Measurements from ENCODE around the gene MST1. TPM values are rescaled to one million over a fixed set of nuclear protein-coding genes. Genes with fewer than 3 reads are reported as not detected.

The MST1 gene
- total RNA-seq, 1 experiment from 2014 or later, result 15.4 TPM

DNA sequence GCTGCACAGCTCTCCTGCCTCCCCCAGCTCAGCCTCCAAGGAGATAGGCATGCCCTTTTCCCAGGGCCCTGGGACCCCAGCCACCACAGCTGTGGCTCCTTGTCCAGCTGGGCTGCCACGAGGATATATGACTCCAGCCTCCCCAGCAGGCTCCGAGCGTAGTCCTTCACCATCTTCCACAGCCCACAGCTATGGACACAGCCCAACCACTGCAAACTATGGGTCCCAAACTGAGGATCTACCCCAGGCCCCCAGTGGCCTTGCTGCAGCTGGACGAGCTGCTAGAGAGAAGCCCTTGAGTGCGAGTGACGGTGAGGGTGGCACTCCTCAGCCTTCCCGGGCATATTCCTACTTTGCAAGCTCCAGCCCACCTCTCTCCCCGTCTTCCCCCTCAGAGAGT, 35.7 kb downstream of the MST1 start:
- ChIA-PET CTCF (no interaction called here), POLR2A (no interaction called here)
- H3K36me3 Mint-ChIP-seq (ENCODE audit: insufficient read depth, unreplicated experiment), result no peaks in the 10 kb centered on the region
- DNase-seq, result no peak
- H3K4me3 Mint-ChIP-seq (ENCODE audit: unreplicated experiment), result no peak overlapping the region
- BruUV-seq (replicated peaks), result no TSS peak
- Histone ChIP-seq H3K9me3 (no peaks in the 10 kb centered on the region), H3K4me1 (no peaks in the 10 kb centered on the region), H3K4me3 (ENCODE audit: low read depth, low read length) (no peak overlapping the region), H3K27me3 (replicated peaks; ENCODE audit: control insufficient read depth, insufficient read depth, low read length) (no peaks in the 10 kb centered on the region), H3K36me3 (ENCODE audit: control insufficient read depth, insufficient read depth, low read length) (no peaks in the 10 kb centered on the region)
- H3K4me1 Mint-ChIP-seq (ENCODE audit: low read depth, unreplicated experiment), result no peaks in the 10 kb centered on the region
- intact Hi-C loops (cut with micrococcal nuclease; ENCODE audit: unreplicated experiment), result no loop called here
- no peaks in the 10 kb centered on the region for H3K9me3 Mint-ChIP-seq (ENCODE audit: unreplicated experiment)
- H3K27ac Mint-ChIP-seq (ENCODE audit: unreplicated experiment), result no peak overlapping the region
- H3K27me3 Mint-ChIP-seq (ENCODE audit: insufficient read depth, unreplicated experiment), result no peaks in the 10 kb centered on the region
- TF ChIP-seq, protein P1, sequence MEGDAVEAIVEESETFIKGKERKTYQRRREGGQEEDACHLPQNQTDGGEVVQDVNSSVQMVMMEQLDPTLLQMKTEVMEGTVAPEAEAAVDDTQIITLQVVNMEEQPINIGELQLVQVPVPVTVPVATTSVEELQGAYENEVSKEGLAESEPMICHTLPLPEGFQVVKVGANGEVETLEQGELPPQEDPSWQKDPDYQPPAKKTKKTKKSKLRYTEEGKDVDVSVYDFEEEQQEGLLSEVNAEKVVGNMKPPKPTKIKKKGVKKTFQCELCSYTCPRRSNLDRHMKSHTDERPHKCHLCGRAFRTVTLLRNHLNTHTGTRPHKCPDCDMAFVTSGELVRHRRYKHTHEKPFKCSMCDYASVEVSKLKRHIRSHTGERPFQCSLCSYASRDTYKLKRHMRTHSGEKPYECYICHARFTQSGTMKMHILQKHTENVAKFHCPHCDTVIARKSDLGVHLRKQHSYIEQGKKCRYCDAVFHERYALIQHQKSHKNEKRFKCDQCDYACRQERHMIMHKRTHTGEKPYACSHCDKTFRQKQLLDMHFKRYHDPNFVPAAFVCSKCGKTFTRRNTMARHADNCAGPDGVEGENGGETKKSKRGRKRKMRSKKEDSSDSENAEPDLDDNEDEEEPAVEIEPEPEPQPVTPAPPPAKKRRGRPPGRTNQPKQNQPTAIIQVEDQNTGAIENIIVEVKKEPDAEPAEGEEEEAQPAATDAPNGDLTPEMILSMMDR (IDR thresholded peaks at IDR 0.05; ENCODE audit: insufficient read depth in 1 of 2, low read depth in 1 of 2, low read length in 1 of 2, severe bottlenecking in 1 of 2, unreplicated experiment in 1 of 2), result no peak

DNA sequence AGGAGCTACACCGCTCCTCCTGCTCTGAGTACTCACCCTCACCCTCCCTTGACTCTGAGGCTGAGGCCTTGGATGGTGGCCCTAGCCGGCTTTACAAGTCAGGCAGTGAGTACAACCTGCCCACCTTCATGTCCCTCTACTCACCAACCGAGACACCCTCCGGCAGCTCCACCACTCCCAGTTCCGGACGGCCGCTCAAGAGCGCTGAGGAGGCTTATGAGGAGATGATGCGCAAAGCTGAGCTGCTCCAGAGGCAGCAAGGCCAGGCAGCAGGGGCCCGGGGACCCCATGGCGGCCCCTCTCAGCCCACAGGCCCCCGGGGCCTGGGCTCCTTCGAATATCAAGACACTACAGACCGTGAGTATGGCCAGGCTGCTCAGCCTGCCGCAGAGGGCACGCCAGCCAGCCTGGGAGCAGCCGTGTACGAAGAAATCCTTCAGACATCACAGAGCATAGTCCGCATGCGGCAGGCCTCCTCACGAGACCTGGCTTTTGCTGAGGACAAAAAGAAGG, 36.3 kb downstream of the MST1 start:
- TF ChIP-seq, protein P1 (IDR thresholded peaks at IDR 0.05; ENCODE audit: insufficient read depth in 1 of 2, low read depth in 1 of 2, low read length in 1 of 2, severe bottlenecking in 1 of 2, unreplicated experiment in 1 of 2), result no peak
- Mint-ChIP-seq H3K4me3 (ENCODE audit: unreplicated experiment) (no peak overlapping the region), H3K27ac (ENCODE audit: unreplicated experiment) (no peak overlapping the region), H3K27me3 (ENCODE audit: insufficient read depth, unreplicated experiment) (no peaks in the 10 kb centered on the region), H3K4me1 (ENCODE audit: low read depth, unreplicated experiment) (no peaks in the 10 kb centered on the region), H3K9me3 (ENCODE audit: unreplicated experiment) (no peaks in the 10 kb centered on the region), H3K36me3 (ENCODE audit: insufficient read depth, unreplicated experiment) (no peaks in the 10 kb centered on the region)
- no peaks in the 10 kb centered on the region for H3K36me3 ChIP-seq (ENCODE audit: control insufficient read depth, insufficient read depth, low read length)
- no peak for DNase-seq
- POLR2A ChIA-PET, result no interaction called here
- no peaks in the 10 kb centered on the region for H3K9me3 ChIP-seq
- BruUV-seq (replicated peaks), result no TSS peak
- no peaks in the 10 kb centered on the region for H3K4me1 ChIP-seq
- intact Hi-C loops (cut with micrococcal nuclease; ENCODE audit: unreplicated experiment), result no loop called here
- no peaks in the 10 kb centered on the region for H3K27me3 ChIP-seq (replicated peaks; ENCODE audit: control insufficient read depth, insufficient read depth, low read length)
- H3K4me3 ChIP-seq (ENCODE audit: low read depth, low read length), result no peak overlapping the region
- CTCF ChIA-PET, result interaction anchor here (0.5 to 0.6 kb wide), 2 partner anchors 54 to 110 kb away, joined by 3 read pairs; no protein-coding TSS in a partner anchor

DNA sequence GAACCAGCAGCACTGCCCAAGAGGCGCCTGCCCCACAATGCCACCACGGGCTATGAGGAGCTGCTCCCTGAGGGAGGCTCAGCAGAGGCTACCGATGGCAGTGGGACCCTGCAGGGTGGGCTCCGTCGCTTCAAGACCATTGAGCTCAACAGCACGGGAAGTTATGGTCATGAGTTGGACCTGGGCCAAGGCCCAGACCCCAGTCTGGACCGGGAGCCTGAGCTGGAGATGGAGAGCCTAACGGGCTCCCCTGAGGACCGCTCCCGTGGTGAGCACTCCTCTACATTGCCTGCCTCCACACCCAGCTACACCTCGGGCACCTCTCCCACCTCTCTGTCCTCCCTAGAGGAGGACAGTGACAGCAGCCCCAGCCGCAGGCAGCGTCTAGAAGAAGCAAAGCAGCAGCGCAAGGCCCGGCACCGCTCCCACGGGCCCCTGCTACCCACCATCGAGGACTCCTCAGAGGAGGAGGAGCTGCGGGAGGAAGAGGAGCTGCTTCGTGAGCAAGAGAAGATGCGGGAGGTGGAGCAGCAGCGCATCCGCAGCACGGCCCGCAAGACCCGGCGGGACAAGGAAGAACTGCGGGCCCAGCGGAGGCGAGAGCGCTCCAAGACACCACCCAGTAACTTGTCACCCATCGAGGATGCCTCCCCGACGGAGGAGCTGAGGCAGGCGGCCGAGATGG, 36.9 kb downstream of the MST1 start:
- Histone ChIP-seq H3K4me3 (ENCODE audit: low read depth, low read length) (no peak overlapping the region), H3K9me3 (no peaks in the 10 kb centered on the region), H3K4me1 (no peaks in the 10 kb centered on the region), H3K36me3 (ENCODE audit: control insufficient read depth, insufficient read depth, low read length) (no peaks in the 10 kb centered on the region), H3K27me3 (replicated peaks; ENCODE audit: control insufficient read depth, insufficient read depth, low read length) (no peaks in the 10 kb centered on the region)
- ChIA-PET POLR2A (no interaction called here), CTCF (interaction anchor here (0.5 to 1.0 kb wide), 3 partner anchors 12 to 110 kb away, joined by 3 to 8 read pairs (median 3); no protein-coding TSS in a partner anchor)
- no TSS peak for BruUV-seq (replicated peaks)
- Mint-ChIP-seq H3K27ac (ENCODE audit: unreplicated experiment) (no peak overlapping the region), H3K9me3 (ENCODE audit: unreplicated experiment) (no peaks in the 10 kb centered on the region), H3K4me1 (ENCODE audit: low read depth, unreplicated experiment) (no peaks in the 10 kb centered on the region), H3K36me3 (ENCODE audit: insufficient read depth, unreplicated experiment) (peaks cover 3% of the 10 kb centered on the region), H3K27me3 (ENCODE audit: insufficient read depth, unreplicated experiment) (no peaks in the 10 kb centered on the region), H3K4me3 (ENCODE audit: unreplicated experiment) (no peak overlapping the region)
- intact Hi-C loops (cut with micrococcal nuclease; ENCODE audit: unreplicated experiment), result no loop called here
- DNase-seq, result no peak
- TF ChIP-seq, protein P1 (IDR thresholded peaks at IDR 0.05; ENCODE audit: insufficient read depth in 1 of 2, low read depth in 1 of 2, low read length in 1 of 2, severe bottlenecking in 1 of 2, unreplicated experiment in 1 of 2), result no peak

All from Caco-2 (cell line).